Measurements from ENCODE around the gene AKR1B15.

DNA sequence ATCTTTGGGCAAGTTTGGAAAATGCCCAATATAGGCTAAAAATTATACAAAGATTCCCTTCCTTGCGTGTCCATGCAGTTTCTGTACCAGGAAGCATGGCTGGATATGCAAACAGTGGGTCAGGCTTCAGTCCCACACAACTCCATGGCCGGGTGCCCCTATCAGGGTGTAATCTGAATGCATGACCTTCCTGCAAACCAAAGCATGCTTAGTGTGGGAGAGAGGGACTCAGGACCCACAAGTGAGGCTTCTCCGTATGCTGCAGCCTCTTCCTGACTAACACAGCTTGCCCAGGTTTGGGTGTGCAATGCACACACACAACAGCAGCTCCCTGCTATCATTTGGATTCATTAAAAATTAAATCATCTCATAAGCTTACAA lies 13.0 kb upstream of the AKR1B15 start:
- TF ChIP-seq POLR2AphosphoS5 (IDR thresholded peaks at IDR 0.05; ENCODE audit: low read depth, low read length) (no peak), POLR2A (IDR thresholded peaks at IDR 0.05; ENCODE audit: low read depth, low read length) (no peak)

Measured in GM12892 (cell line).